Raji (cell line): ENCODE results near the gene S100A12.

Experiments
- POLR2A ChIP-seq: IDR thresholded peaks from 2 replicates; pipeline ENCODE4 v1.6.1; 2011; ENCODE audit warnings: low read depth, low read length, control low read depth; ENCODE audit not compliant: insufficient read depth

S100A12 gene

GRCh38 chr1:153397051-153397923 lies 21.9 kb upstream of the S100A12 start:
- no peak for TF ChIP-seq POLR2A

- TF ChIP-seq POLR2A = no peak
Measured at GRCh38 chr1:153396461-153396860, 21.0 kb upstream of the S100A12 start.

- no peak for TF ChIP-seq POLR2A
Measured at GRCh38 chr1:153395776-153396175, 20.4 kb upstream of the S100A12 start.

- TF ChIP-seq POLR2A = no peak
Measured at GRCh38 chr1:153395136-153395685, 19.8 kb upstream of the S100A12 start.

DNA sequence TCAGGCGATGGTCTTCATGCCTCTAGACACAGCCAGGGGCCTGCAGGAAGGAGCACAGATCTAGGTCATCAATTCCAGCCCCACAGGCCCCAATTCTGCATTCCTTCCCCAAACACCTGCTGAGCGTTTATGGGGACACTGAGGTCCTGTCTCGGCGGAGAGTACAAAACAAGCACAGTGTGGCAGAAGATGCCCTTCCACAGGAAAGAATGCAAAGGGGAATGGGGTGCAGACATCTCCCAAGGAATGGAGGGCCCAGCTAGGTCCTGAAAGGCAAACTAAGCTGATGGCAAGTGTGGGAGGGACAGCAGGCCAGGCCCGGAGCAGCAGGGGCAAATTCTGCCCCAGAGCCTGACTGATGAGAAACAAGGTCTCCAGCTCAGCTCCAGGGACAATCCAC lies 19.0 kb upstream of the S100A12 start:
- TF ChIP-seq POLR2A = no peak

- TF ChIP-seq POLR2A = no peak
Measured at GRCh38 chr1:153393926-153394325, 18.5 kb upstream of the S100A12 start.

GRCh38 chr1:153392822-153393221 lies 17.4 kb upstream of the S100A12 start:
- TF ChIP-seq POLR2A = no peak

- no peak for TF ChIP-seq POLR2A
Measured at GRCh38 chr1:153392258-153392657, 16.8 kb upstream of the S100A12 start.

DNA sequence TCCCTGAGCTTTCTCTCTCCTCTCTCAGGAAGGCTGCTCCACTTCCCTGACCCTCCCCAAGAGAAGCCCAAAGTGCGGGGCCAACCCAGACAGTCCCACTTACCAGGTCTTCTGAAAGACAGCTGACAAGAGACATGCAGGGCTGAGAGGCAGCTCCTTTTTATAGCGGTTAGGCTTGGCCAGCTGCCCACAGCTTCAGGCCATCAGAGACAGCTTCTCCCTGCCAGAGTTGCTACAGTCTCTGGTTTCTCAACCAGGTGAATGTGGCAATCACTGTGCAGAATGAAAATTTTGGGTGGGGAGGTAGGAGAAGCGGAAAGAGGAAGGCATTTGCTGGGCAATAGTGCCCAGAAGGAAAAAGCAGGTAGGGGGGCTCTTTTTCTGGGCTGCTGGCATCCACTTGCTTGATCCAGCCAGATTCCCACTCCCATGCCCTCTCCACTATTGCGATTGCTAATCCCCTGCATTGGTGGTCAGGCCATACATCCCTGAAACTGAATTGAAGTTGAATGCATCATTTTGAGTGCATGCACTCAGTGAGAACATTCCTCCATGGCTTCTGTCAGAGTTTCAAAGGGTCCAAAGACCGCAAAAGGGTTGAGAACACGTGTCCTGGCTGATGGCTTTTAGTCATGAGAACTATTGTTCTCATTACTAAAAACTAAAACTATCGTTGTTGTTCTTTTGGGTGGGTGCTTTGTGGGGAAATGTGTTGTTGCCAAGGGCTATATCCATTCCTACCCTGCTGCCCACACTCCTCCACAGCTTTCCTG lies 15.7 kb upstream of the S100A12 start, which contains the start of gene S100A8:
Gene S100A8 (minus strand): TSS at position 136 of the 773 bp plus-strand sequence. CDS start 538 bp downstream, outside the sequence.
- TF ChIP-seq POLR2A = no peak

- TF ChIP-seq POLR2A = no peak
Measured at GRCh38 chr1:153389973-153390879, 14.8 kb upstream of the S100A12 start.

DNA sequence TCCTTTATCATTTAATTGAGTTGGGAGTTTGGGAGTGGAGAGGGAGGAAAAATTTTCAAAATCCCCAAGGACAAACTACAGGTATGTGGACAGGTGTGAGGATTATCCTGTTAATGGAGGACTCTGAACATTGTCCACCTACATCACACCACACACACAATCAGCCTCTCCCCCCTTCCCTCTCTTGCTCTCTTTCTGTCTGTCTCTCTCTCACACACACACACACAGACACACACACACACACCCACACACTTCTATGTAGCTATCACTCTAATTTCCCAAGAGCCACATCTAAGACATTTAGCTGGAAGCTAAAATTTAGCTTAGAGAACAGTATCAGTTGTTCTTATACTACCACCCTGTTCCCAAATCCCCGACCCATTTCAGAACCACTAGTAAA lies 14.0 kb upstream of the S100A12 start:
- TF ChIP-seq POLR2A = no peak

DNA sequence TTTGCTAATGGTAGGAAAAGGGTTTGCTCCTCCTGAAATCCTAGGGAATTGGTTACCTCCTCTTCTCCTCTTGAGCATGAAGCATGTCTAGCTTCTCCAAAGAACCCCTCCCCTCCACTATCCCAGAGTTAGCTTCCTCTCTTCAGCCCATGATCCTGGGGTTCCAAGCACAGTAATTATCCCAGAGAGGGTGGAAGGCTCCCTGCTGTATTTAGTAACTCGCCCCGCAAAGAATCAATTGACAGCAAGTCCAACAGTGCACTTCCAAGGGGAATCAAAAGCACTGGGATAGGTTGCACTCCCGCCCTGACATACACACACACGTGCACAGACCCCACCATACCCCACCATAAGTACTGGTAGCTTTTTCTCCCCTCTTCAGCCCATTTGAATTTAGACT lies 12.4 kb upstream of the S100A12 start:
- no peak for TF ChIP-seq POLR2A

GRCh38 chr1:153387001-153387400 lies 11.6 kb upstream of the S100A12 start:
- no peak for TF ChIP-seq POLR2A

DNA sequence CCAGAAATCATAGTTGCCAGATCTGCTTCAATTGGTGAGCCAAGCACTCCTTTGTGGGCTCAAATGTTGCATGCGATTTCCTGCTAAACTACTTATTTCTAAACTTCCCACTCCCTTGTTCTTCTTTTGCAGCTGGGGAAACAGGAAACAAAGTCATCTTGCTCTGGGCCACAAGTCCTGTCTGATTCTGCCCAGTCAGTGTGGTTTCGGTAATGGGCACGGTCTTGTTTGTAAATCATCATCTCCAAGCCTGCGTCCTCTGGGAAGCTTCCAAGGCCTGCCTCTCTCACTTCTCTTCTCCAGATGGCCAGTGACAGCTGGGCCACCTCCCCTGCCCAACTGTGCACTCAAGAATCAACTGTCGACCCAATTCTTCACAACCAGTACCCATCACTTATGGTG lies 11.1 kb upstream of the S100A12 start:
- TF ChIP-seq POLR2A = no peak

DNA sequence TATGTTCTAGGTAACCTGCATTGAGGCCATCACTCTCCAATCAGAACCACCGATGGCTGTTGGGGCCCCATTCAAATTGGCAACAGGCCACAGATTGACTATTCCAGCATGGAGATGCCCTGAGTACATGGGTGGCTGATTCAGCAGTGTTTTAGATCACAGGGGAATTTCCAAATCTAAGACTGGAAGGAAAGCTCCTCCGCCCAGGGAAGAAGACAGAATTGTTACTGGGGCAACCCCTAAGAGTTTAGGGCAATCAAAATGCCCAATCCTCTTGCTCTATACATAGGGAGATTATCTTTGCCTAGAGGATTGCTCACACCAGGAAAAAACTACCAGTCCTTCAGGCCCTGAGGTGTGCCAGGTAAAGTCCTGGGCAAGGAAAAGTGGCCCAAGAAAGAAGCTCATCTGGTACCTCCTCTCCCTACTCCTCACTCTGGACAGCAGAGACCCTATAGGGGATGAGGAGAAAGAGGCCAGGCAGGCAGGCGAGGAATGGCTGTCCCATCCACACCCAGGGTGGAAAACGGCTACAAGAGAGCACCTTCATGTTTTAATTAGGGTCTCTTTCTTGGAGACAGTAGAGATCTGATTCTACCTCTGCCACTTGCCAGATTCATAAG lies 9.6 kb upstream of the S100A12 start:
- no peak for TF ChIP-seq POLR2A

DNA sequence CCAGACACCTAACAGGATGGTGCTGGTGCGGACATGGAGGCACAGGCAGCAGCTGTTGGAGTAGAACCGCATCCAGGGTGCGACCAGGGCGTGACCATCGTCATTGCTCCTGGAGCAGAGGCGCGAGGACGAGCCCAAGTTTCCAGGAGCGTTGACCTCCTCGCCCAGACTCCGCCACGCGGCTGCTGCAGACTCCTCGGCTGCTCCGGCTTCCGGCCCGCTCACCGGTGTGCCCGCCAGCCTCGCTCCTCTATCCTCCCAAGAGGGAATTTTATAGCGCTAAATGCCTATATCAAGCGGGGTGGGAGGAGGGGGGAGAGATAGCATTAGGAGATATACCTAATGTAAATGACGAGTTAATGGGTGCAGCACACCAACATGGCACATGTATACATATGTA lies 5.3 kb upstream of the S100A12 start:
- no peak for TF ChIP-seq POLR2A
